Astrocyte of the cerebellum (primary cell): ENCODE measurements around the gene CCDC146.

Experiments used
- DNase-seq: peaks from one replicate; pipeline ENCODE4 v3.0.0-alpha.2; 2011; ENCODE audit warnings: low read depth
- H3K4me3 ChIP-seq: 2 replicates; pipeline ENCODE4 v1.5.1; 2011; ENCODE audit warnings: mild to moderate bottlenecking, low read depth, low read length, moderate library complexity
- in situ Hi-C: cut with HindIII; loops from 2 replicates; pipeline ENCODE4 v1.10.0; 2017; ENCODE audit warnings: low sequenced_read_pairs
- TF ChIP-seq, protein P1 (sequence below): IDR thresholded peaks from 2 replicates; pipeline ENCODE4 v1.5.1; 2012; ENCODE audit warnings: low read length, low read depth, moderate library complexity, mild to moderate bottlenecking; ENCODE audit errors: missing control alignments

Gene CCDC146

DNA sequence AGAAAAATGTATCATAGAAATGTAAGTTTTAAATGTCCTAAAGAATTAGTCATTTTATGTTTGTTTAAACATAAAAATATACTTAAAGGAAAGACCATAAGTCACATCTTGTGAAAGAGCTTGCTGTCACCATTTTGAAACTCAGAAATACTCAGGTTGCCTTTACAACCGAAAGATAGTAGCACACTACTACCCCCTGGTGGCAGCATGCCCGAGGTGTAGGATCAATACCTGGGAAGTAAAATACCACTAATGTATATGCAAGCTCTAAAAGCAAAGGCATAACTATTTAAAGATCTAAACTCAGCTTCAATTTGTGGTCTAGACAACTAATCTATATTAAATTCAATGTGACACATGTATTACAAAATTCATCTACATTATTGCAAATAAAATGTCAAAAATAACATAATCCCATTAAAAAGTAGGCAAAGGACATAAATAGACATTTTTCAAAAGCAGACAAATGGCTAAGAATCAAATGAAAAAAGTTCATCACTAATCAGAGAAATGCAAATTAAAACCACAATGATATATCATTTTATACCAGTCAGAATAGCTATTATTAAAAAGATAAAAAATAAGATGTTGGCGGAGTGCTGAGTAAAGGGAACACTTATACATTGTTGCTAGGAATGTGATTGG, 124.9 kb downstream of the CCDC146 start:
- TF ChIP-seq, protein P1, sequence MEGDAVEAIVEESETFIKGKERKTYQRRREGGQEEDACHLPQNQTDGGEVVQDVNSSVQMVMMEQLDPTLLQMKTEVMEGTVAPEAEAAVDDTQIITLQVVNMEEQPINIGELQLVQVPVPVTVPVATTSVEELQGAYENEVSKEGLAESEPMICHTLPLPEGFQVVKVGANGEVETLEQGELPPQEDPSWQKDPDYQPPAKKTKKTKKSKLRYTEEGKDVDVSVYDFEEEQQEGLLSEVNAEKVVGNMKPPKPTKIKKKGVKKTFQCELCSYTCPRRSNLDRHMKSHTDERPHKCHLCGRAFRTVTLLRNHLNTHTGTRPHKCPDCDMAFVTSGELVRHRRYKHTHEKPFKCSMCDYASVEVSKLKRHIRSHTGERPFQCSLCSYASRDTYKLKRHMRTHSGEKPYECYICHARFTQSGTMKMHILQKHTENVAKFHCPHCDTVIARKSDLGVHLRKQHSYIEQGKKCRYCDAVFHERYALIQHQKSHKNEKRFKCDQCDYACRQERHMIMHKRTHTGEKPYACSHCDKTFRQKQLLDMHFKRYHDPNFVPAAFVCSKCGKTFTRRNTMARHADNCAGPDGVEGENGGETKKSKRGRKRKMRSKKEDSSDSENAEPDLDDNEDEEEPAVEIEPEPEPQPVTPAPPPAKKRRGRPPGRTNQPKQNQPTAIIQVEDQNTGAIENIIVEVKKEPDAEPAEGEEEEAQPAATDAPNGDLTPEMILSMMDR = peak; percentile 95
- in situ Hi-C loops = no loop called here

DNA sequence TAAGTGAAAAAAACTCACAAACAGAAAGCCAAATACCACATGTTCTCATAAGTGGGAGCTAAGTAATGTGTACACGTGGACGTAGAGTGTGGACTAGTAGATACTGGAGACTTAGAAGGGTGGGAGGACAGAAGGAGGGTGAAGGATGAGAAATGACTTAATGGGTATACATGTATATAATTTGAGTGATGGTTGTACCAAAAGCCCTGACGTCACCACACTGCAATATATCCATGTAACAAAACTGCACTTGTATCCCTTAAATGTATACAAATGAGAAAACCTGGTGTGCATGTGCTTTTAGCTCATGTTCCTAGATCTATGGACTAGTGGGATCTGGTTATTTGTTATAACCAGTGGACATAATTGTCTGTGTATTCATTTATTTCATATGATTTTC, 125.7 kb downstream of the CCDC146 start:
- in situ Hi-C loops = no loop called here
- H3K4me3 ChIP-seq = no peak overlapping the region
- DNase-seq = no peak
- TF ChIP-seq, protein P1 = no peak

More for the DNA sequence above, 124.9 kb downstream of the CCDC146 start:
- H3K4me3 ChIP-seq = no peak overlapping the region
- peak; percentile 69 for DNase-seq

DNA sequence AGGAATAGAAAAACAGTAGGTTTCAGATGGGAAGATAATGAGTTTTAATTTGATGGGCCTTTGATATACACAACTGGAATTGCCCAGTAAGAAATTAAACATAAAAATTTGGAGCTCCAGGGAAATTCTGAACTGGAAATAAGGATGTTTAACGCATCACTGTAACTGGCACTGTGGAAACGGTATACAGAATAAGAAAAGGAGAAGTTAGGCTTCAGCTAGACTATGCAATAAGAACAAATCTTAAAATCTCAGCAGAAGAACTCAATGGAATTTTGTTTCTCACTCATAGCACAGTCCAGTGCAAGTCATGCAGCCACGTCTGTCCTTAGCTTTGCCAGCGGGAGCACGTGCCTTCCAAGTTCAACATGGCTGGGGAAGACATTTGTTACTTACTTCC, 130.1 kb downstream of the CCDC146 start:
- no peak for DNase-seq
- H3K4me3 ChIP-seq = no peak overlapping the region
- in situ Hi-C loops = loop anchor here (5.0 kb wide), 1 partner anchor 80 kb away; no protein-coding TSS in a partner anchor
- TF ChIP-seq, protein P1 = no peak

DNA sequence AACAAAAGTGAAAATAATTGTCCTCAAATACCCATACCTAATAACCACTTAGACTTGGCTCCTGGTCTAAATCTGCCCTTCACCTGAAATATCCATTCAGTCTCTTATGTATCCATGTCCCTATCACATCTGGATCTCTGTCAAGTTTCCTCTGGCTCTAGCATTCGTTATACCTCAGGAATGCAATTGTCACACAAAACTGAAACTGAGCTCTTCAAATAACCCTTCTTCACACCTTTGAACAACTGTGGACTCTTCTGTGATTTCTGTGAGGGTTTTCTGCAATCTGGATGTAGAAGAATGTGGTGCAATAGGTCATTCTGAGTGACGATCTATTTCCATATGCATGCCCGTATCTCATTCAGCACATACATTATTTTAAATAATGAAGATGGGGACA, 130.7 kb downstream of the CCDC146 start:
- in situ Hi-C loops = loop anchor here (5.0 kb wide), 1 partner anchor 79 kb away; no protein-coding TSS in a partner anchor
- DNase-seq = no peak
- H3K4me3 ChIP-seq = no peak overlapping the region
- TF ChIP-seq, protein P1 = no peak

DNA sequence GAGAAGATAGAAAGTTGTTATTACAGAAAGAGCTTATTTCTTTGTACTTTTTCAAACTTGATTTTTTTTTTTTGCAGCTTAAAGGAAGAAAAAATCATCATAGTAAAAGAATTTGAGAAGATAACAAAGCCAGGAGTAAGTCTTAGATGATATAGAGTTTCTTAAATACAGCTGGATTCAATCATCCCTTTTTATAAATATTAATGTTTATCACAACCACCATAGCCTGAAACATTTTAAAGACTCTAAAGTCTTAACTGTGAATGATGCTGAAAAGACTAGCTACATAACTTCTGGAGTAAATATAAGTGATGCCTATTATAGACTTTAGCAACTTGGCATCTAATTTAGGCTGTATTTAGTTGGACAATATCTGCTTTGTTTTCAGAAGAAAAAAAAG, 132.0 kb downstream of the CCDC146 start:
- no peak for DNase-seq
- H3K4me3 ChIP-seq = no peak overlapping the region
- TF ChIP-seq, protein P1 = no peak
- in situ Hi-C loops = loop anchor here (5.0 kb wide), 1 partner anchor 78 kb away; no protein-coding TSS in a partner anchor

DNA sequence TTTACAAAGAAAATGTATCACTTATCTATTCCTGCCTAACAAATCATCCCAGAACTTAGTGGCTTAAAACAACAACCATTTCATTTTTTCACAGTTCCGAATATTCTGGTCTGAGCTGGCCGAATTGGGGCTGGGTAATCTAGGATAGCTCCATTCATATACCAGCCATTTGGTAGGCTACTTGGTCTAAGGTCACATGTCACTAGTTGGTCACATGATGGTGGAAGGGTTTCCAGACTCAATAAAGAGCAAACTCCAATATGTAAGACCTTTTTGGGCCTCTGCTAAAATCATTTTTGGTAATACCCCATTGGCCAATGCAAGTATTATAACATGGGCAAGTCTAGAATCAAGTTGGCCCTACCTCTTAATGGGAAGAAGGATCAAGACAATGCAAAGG, 132.5 kb downstream of the CCDC146 start:
- H3K4me3 ChIP-seq = no peak overlapping the region
- TF ChIP-seq, protein P1 = no peak
- DNase-seq = no peak
- in situ Hi-C loops = loop anchor here (5.0 kb wide), 1 partner anchor 77 kb away; no protein-coding TSS in a partner anchor
